Tibial nerve (tissue), 4 donors: ENCODE results near the gene DUSP21. TPM values are rescaled to one million over a fixed set of nuclear protein-coding genes. Genes with fewer than 3 reads are reported as not detected.

Source experiments
- DNase-seq, 2 donors: peaks; one replicate each; pipeline ENCODE4 v3.0.0-alpha.2; 2019; ENCODE audit warnings: low spot score in 2 of 2
- H3K27ac ChIP-seq, 4 donors: fragments of 200-600 bp; sonication (generic) in 3 of 4; one replicate each; pipeline ENCODE4 v1.5.1; 2017 to 2019; ENCODE audit warnings: mild to moderate bottlenecking in 1 of 4
- H3K27me3 ChIP-seq, 2 donors: fragments of 200-600 bp; sonication (generic) in 1 of 2; one replicate each; pipeline versions ENCODE4 v1.5.1 to v1.6.0; 2017 to 2019
- H3K36me3 ChIP-seq, 3 donors: fragments of 200-600 bp; sonication (generic); one replicate each; pipeline ENCODE4 v1.5.1; 2018 to 2019
- H3K4me1 ChIP-seq, 4 donors: fragments of 200-600 bp; sonication (generic) in 3 of 4; one replicate each; pipeline ENCODE4 v1.5.1; 2017 to 2019
- H3K4me3 ChIP-seq, 4 donors: fragments of 200-600 bp; sonication (generic) in 3 of 4; one replicate each; pipeline ENCODE4 v1.5.1; 2017 to 2019; ENCODE audit warnings: mild to moderate bottlenecking in 1 of 4, moderate library complexity in 1 of 4
- H3K9me3 ChIP-seq, 4 donors: fragments of 200-600 bp; sonication (generic) in 3 of 4; one replicate each; pipeline ENCODE4 v1.5.1; 2017 to 2019
- CTCF ChIP-seq, 5 experiments: fragments of 200-600 bp in 3 of 5; fragments of 450-650 bp in 2 of 5; sonication (generic) in 3 of 5; IDR thresholded peaks; one replicate each; pipeline ENCODE4 v1.5.1; 2016 to 2019; ENCODE audit warnings: antibody characterized with exemption in 5 of 5, mild to moderate bottlenecking in 3 of 5, moderate library complexity in 2 of 5
- EP300 ChIP-seq, 2 donors: sonication (generic); formaldehyde crosslinking; IDR thresholded peaks; one replicate each; pipeline ENCODE4 v1.6.1; 2017; ENCODE audit warnings: antibody characterized with exemption in 2 of 2, mild to moderate bottlenecking in 1 of 2
- POLR2A ChIP-seq, 2 donors: fragments of 450-650 bp; IDR thresholded peaks; one replicate each; pipeline ENCODE4 v1.6.1; 2017; ENCODE audit warnings: antibody characterized with exemption in 2 of 2, mild to moderate bottlenecking in 2 of 2, moderate library complexity in 2 of 2
- WGBS, 2 donors: methylation state at CpG; one replicate each; pipeline ENCODE4 v1.1.5; 2018; 5-methylcytosine and 5-hydroxymethylcytosine counted together
- total RNA-seq, 4 donors: library from RNA; depleted of rRNA; stranded (reverse); fragments of >200 nt; gene quantifications; one replicate each; pipeline ENCODE4 v1.1.0, GENCODE V29; 2016

The DUSP21 gene
- total RNA-seq, 4 donors from 2014 or later: not detected

GRCh38 chrX:44871931-44872820, 28.4 kb downstream of the DUSP21 start:
- no peaks in the 10 kb centered on the region for H3K9me3 ChIP-seq
- peaks cover 0 to 20% (median 7%) of the 10 kb centered on the region in 4 donors for H3K4me1 ChIP-seq
- TF ChIP-seq EP300 (IDR thresholded peaks at IDR 0.05) (no peak), CTCF (IDR thresholded peaks at IDR 0.05) (no peak)
- peak overlapping the region; percentile 97 to 99 (median 98) for H3K27ac ChIP-seq
- H3K27me3 ChIP-seq: no peaks in the 10 kb centered on the region
- DNase-seq: peak; percentile 4 to 12
- H3K36me3 ChIP-seq: no peaks in the 10 kb centered on the region
- WGBS, 2 donors: 3 to 4% methylated on average over 2 to 55 of the region's 60 CpGs
- H3K4me3 ChIP-seq: peak overlapping the region; percentile 62 to 100 (median 88)

GRCh38 chrX:44872821-44873414, 29.1 kb downstream of the DUSP21 start, which contains the start of gene KDM6A:
KDM6A (plus strand) TSS chrX:44873188; CDS start chrX:44873552, 364 bp downstream.
- Histone ChIP-seq H3K9me3 (no peaks in the 10 kb centered on the region), H3K27ac (peak within 1 kb of the TSS; percentile 97 to 99 (median 98)), H3K4me3 (peak within 1 kb of the TSS; percentile 62 to 100 (median 92)), H3K27me3 (no peaks in the 10 kb centered on the region), H3K36me3 (no peaks in the 10 kb centered on the region), H3K4me1 (peaks cover 0 to 20% (median 7%) of the 10 kb centered on the region in 4 donors)
- 1% methylated on average over 40 of the region's 61 CpGs; no CpG with 5 or more reads in 1 of the 2 donors for WGBS, 2 donors
- TF ChIP-seq POLR2A (IDR thresholded peaks at IDR 0.05): peak; percentile 64 to 91
- TF ChIP-seq CTCF (IDR thresholded peaks at IDR 0.05): peak in 1 of 5 experiments; percentile 10
- peak; percentile 59 to 85 for TF ChIP-seq EP300 (IDR thresholded peaks at IDR 0.05)
- peak; percentile 94 to 95 for DNase-seq

- TF ChIP-seq POLR2A (IDR thresholded peaks at IDR 0.05) (no peak), CTCF (IDR thresholded peaks at IDR 0.05) (peak in 1 of 5 experiments; percentile 7), EP300 (IDR thresholded peaks at IDR 0.05) (peak in 1 of 2 donors; percentile 3)
- DNase-seq: peak; percentile 18 to 26
- Histone ChIP-seq H3K27ac (peak overlapping the region; percentile 97 to 99 (median 98)), H3K36me3 (no peaks in the 10 kb centered on the region), H3K27me3 (no peaks in the 10 kb centered on the region), H3K4me3 (peak overlapping the region; percentile 62 to 100 (median 92)), H3K9me3 (no peaks in the 10 kb centered on the region), H3K4me1 (peaks cover 0 to 25% (median 7%) of the 10 kb centered on the region in 4 donors)
- 0% methylated on average over 55 of the region's 99 CpGs; no CpG with 5 or more reads in 1 of the 2 donors for WGBS, 2 donors
Measured at GRCh38 chrX:44873415-44874276, 29.8 kb downstream of the DUSP21 start.

GRCh38 chrX:44874420-44875184, 30.8 kb downstream of the DUSP21 start:
- TF ChIP-seq POLR2A (IDR thresholded peaks at IDR 0.05) (no peak), EP300 (IDR thresholded peaks at IDR 0.05) (no peak), CTCF (IDR thresholded peaks at IDR 0.05) (peak in 1 of 5 experiments; percentile 10)
- Histone ChIP-seq H3K4me3 (peak overlapping the region; percentile 62 to 100 (median 92)), H3K27me3 (no peaks in the 10 kb centered on the region), H3K9me3 (no peaks in the 10 kb centered on the region), H3K36me3 (no peaks in the 10 kb centered on the region), H3K27ac (peak overlapping the region; percentile 97 to 99 (median 98)), H3K4me1 (peaks cover 0 to 32% (median 7%) of the 10 kb centered on the region in 4 donors)
- peak in 1 of 2 donors; percentile 10 for DNase-seq
- 1 to 4% methylated on average over 13 to 14 of the region's 14 CpGs for WGBS, 2 donors
